HepG2 (cell line): ENCODE measurements around the gene TMEM95. TPM values are rescaled to one million over a fixed set of nuclear protein-coding genes. Genes with fewer than 3 reads are reported as not detected.

Source experiments
- ATF2 ChIP-seq: sonication (generic); formaldehyde crosslinking; IDR thresholded peaks from 2 replicates; pipeline ENCODE4 v1.4.0; 2020; ENCODE audit warnings: missing genetic modification reagents
- BRD4 ChIP-seq: sonication (generic); formaldehyde crosslinking; IDR thresholded peaks from 2 replicates; pipeline ENCODE4 v1.4.0; 2020; ENCODE audit warnings: missing genetic modification reagents
- DZIP1 ChIP-seq: sonication (generic); formaldehyde crosslinking; IDR thresholded peaks from 2 replicates; pipeline ENCODE4 v1.5.0; 2020; ENCODE audit warnings: mild to moderate bottlenecking, missing genetic modification reagents
- FOXM1 ChIP-seq: sonication (generic); formaldehyde crosslinking; IDR thresholded peaks from 2 replicates; pipeline ENCODE4 v1.5.0; 2020; ENCODE audit warnings: missing genetic modification reagents
- HMGA1 ChIP-seq: sonication (generic); formaldehyde crosslinking; conservative IDR thresholded peaks from 2 replicates; pipeline ENCODE4 v1.4.0; 2020; ENCODE audit warnings: missing genetic modification reagents
- KDM6A ChIP-seq: IDR thresholded peaks from 2 replicates; pipeline ENCODE4 v1.6.1; 2016; ENCODE audit warnings: low read depth
- MEF2D ChIP-seq: sonication (generic); formaldehyde crosslinking; IDR thresholded peaks from 2 replicates; pipeline ENCODE4 v1.5.1; 2020; ENCODE audit warnings: mild to moderate bottlenecking, missing genetic modification reagents
- NFYC ChIP-seq: IDR thresholded peaks from 2 replicates; pipeline ENCODE4 v1.6.1; 2016; ENCODE audit warnings: missing genetic modification reagents, missing compliant biosample characterization
- POGZ ChIP-seq: sonication (generic); formaldehyde crosslinking; IDR thresholded peaks from 2 replicates; pipeline ENCODE4 v1.4.0; 2020; ENCODE audit warnings: mild to moderate bottlenecking, missing genetic modification reagents
- PRDM15 ChIP-seq: sonication (generic); formaldehyde crosslinking; IDR thresholded peaks from 2 replicates; pipeline ENCODE4 v1.4.0; 2020; ENCODE audit warnings: missing genetic modification reagents
- RFX1 ChIP-seq: fragments of 450-650 bp; IDR thresholded peaks from 2 replicates; pipeline ENCODE4 v1.6.1; 2017
- TOE1 ChIP-seq: sonication (generic); formaldehyde crosslinking; IDR thresholded peaks from 2 replicates; pipeline ENCODE4 v1.4.0; 2020; ENCODE audit warnings: mild to moderate bottlenecking, missing genetic modification reagents
- TRIM22 ChIP-seq: fragments of 450-650 bp; IDR thresholded peaks from 2 replicates; pipeline ENCODE4 v1.6.1; 2017
- ZNF430 ChIP-seq: sonication (generic); formaldehyde crosslinking; IDR thresholded peaks from 2 replicates; pipeline ENCODE4 v1.9.0; 2021; ENCODE audit warnings: mild to moderate bottlenecking, missing genetic modification reagents
- ZNF530 ChIP-seq: sonication (generic); formaldehyde crosslinking; IDR thresholded peaks from 2 replicates; pipeline ENCODE4 v1.5.0; 2020; ENCODE audit warnings: low read depth, mild to moderate bottlenecking, missing genetic modification reagents
- ZNF576 ChIP-seq: sonication (generic); formaldehyde crosslinking; IDR thresholded peaks from 2 replicates; pipeline ENCODE4 v1.4.0; 2020; ENCODE audit warnings: mild to moderate bottlenecking, missing genetic modification reagents
- ZNF615 ChIP-seq: sonication (generic); formaldehyde crosslinking; IDR thresholded peaks from 2 replicates; pipeline ENCODE4 v1.5.0; 2020; ENCODE audit warnings: mild to moderate bottlenecking, missing genetic modification reagents, borderline replicate concordance
- ZNF703 ChIP-seq: sonication (generic); formaldehyde crosslinking; IDR thresholded peaks from 2 replicates; pipeline ENCODE4 v1.5.1; 2020; ENCODE audit warnings: missing genetic modification reagents, mild to moderate bottlenecking, moderate library complexity, borderline replicate concordance
- ZNF790 ChIP-seq: sonication (generic); formaldehyde crosslinking; IDR thresholded peaks from 2 replicates; pipeline ENCODE4 v1.8.0; 2022; ENCODE audit warnings: missing genetic modification reagents, mild to moderate bottlenecking, borderline replicate concordance
- polyA plus RNA-seq, 8 experiments: library from polyadenylated mRNA; depleted of rRNA in 3 of 8; stranded (reverse) in 7 of 8; unstranded in 1 of 8; fragments of >200 nt; fragmentation: Illumina TruSeq in 4 of 8; extraction: Trizol in 4 of 8; gene quantifications; 2 replicates each; pipeline versions ENCODE4 v1.2.1 to v1.2.3, GENCODE V29; 2011 to 2016; ENCODE audit warnings: low read depth in 4 of 8, missing spikeins in 1 of 8, mixed read lengths in 1 of 8; ENCODE audit not compliant: insufficient read depth in 1 of 8
- total RNA-seq, 5 experiments: library from RNA; depleted of rRNA; stranded (reverse); fragments of >200 nt; fragmentation: Illumina TruSeq; extraction: Trizol; gene quantifications; 2 replicates each; pipeline ENCODE4 v1.2.3, GENCODE V29; 2016; ENCODE audit warnings: low read depth in 1 of 5

TMEM95 gene
- total and polyA plus RNA-seq, 2 of the 13 experiments (the other 11 are each of a cell fraction or from before 2014, with no cell fraction given), result not detected

- TF ChIP-seq ZNF576 (CRISPR knock-in tag) (no peak), PRDM15 (CRISPR knock-in tag) (peak; percentile 89), ZNF703 (CRISPR knock-in tag) (no peak), BRD4 (CRISPR knock-in tag) (no peak), TOE1 (CRISPR knock-in tag) (0 out of 2 replicates have a peak, but pooled peaks have one; percentile 45), HMGA1 (no peak), MEF2D (CRISPR knock-in tag) (peak; percentile 36; the same call in 1 of the 2 replicates), ZNF615 (no peak), TRIM22 (no peak), ZNF530 (CRISPR knock-in tag) (no peak), DZIP1 (CRISPR knock-in tag) (no peak), KDM6A (CRISPR knock-in tag) (no peak), FOXM1 (CRISPR knock-in tag) (no peak), ZNF430 (CRISPR knock-in tag) (no peak), RFX1 (no peak), ATF2 (no peak), NFYC (CRISPR knock-in tag) (no peak), POGZ (CRISPR knock-in tag) (no peak), ZNF790 (no peak)
These were observed 47.9 kb upstream of the TMEM95 start, which contains the start of gene EIF5A (continued) for GRCh38 chr17:7306911-7307685.
